Retina (tissue), 1 donor: Measurements from ENCODE around the gene UBE2QL1.

Source experiments
- DNase-seq: peaks from one replicate; pipeline ENCODE4 v3.0.0-alpha.2; 2016

UBE2QL1 gene

GRCh38 chr5:6540111-6540827 is 91.6 kb downstream of the UBE2QL1 start:
- no peak for DNase-seq

- no peak for DNase-seq
These were observed 92.8 kb downstream of the UBE2QL1 start for GRCh38 chr5:6541256-6542013.

- DNase-seq: no peak
These were observed 94.0 kb downstream of the UBE2QL1 start for GRCh38 chr5:6542421-6543345.

GRCh38 chr5:6543346-6543730 is 94.7 kb downstream of the UBE2QL1 start:
- DNase-seq: no peak

GRCh38 chr5:6543830-6544560 is 95.3 kb downstream of the UBE2QL1 start:
- DNase-seq: no peak
